ENCODE data around the gene DLGAP1. TPM values are rescaled to one million over a fixed set of nuclear protein-coding genes. Genes with fewer than 3 reads are reported as not detected.

DLGAP1 gene
- polyA plus RNA-seq, 1 experiment = 0.09 TPM

GRCh38 chr18:3544537-3544936 lies 910.6 kb downstream of the DLGAP1 start:
- Histone ChIP-seq H3K9me3 (ENCODE audit: control insufficient read depth, insufficient read depth, low read length) (no peaks in the 10 kb centered on the region), H3K27me3 (ENCODE audit: control insufficient read depth, insufficient read depth, low read length) (peaks cover 5% of the 10 kb centered on the region), H3K27ac (ENCODE audit: low read depth, low read length) (no peak overlapping the region), H3K4me3 (ENCODE audit: low read depth, low read length) (no peak overlapping the region)
- ChIA-PET CTCF (interaction anchor here (0.6 kb wide), 1 partner anchor 32 kb away, joined by 3 read pairs; no protein-coding TSS in a partner anchor), POLR2A (no interaction called here)
- no peak for DNase-seq (ENCODE audit: low read depth, low spot score)
- TF ChIP-seq CTCF (IDR thresholded peaks at IDR 0.05; ENCODE audit: low read depth, low read length) = no peak

- CTCF ChIA-PET = interaction anchor here (0.6 to 0.7 kb wide), 2 partner anchors 19 to 52 kb away, joined by 3 to 6 read pairs; no protein-coding TSS in a partner anchor
- Histone ChIP-seq H3K4me3 (ENCODE audit: low read depth, low read length) (no peak overlapping the region), H3K27me3 (ENCODE audit: control insufficient read depth, insufficient read depth, low read length) (peaks cover 6% of the 10 kb centered on the region), H3K27ac (ENCODE audit: low read depth, low read length) (no peak overlapping the region), H3K9me3 (ENCODE audit: control insufficient read depth, insufficient read depth, low read length) (no peaks in the 10 kb centered on the region)
- POLR2A ChIA-PET = no interaction called here
- no peak for TF ChIP-seq CTCF (IDR thresholded peaks at IDR 0.05; ENCODE audit: low read depth, low read length)
- DNase-seq (ENCODE audit: low read depth, low spot score) = no peak
These were observed 913.3 kb downstream of the DLGAP1 start for GRCh38 chr18:3541549-3542386.

- Histone ChIP-seq H3K9me3 (ENCODE audit: control insufficient read depth, insufficient read depth, low read length) (no peaks in the 10 kb centered on the region), H3K27ac (ENCODE audit: low read depth, low read length) (no peak overlapping the region), H3K4me3 (ENCODE audit: low read depth, low read length) (no peak overlapping the region), H3K27me3 (ENCODE audit: control insufficient read depth, insufficient read depth, low read length) (peaks cover 6% of the 10 kb centered on the region)
- CTCF ChIA-PET = interaction anchor here (0.6 to 0.7 kb wide), 2 partner anchors 19 to 53 kb away, joined by 3 to 6 read pairs; no protein-coding TSS in a partner anchor
- POLR2A ChIA-PET = no interaction called here
- DNase-seq (ENCODE audit: low read depth, low spot score) = no peak
- TF ChIP-seq CTCF (IDR thresholded peaks at IDR 0.05; ENCODE audit: low read depth, low read length) = no peak
These were observed 914.1 kb downstream of the DLGAP1 start for GRCh38 chr18:3540805-3541548.

- POLR2A ChIA-PET = no interaction called here
- Histone ChIP-seq H3K27me3 (ENCODE audit: control insufficient read depth, insufficient read depth, low read length) (peaks cover 6% of the 10 kb centered on the region), H3K9me3 (ENCODE audit: control insufficient read depth, insufficient read depth, low read length) (no peaks in the 10 kb centered on the region), H3K27ac (ENCODE audit: low read depth, low read length) (no peak overlapping the region), H3K4me3 (ENCODE audit: low read depth, low read length) (no peak overlapping the region)
- no peak for TF ChIP-seq CTCF (IDR thresholded peaks at IDR 0.05; ENCODE audit: low read depth, low read length)
- DNase-seq (ENCODE audit: low read depth, low spot score) = no peak
- CTCF ChIA-PET = interaction anchor here (0.6 kb wide), 1 partner anchor 55 kb away, joined by 3 read pairs; no protein-coding TSS in a partner anchor
These were observed 916.0 kb downstream of the DLGAP1 start for GRCh38 chr18:3538954-3539617.

Measured in AG04450 (cell line).